ENCODE measurements around the gene DPYSL4. TPM values are rescaled to one million over a fixed set of nuclear protein-coding genes. Genes with fewer than 3 reads are reported as not detected.
A peak's percentile ranks its signal among the peaks of the same experiment; 100 is the strongest.

Gene DPYSL4
- total RNA-seq, 6 donors from 2014 or later = 0.11 to 2.2 (median 0.79) TPM; not detected in 1

- no peak for TF ChIP-seq POLR2A (IDR thresholded peaks at IDR 0.05)
- no peak for TF ChIP-seq EP300 (IDR thresholded peaks at IDR 0.05)
- TF ChIP-seq, protein P1, sequence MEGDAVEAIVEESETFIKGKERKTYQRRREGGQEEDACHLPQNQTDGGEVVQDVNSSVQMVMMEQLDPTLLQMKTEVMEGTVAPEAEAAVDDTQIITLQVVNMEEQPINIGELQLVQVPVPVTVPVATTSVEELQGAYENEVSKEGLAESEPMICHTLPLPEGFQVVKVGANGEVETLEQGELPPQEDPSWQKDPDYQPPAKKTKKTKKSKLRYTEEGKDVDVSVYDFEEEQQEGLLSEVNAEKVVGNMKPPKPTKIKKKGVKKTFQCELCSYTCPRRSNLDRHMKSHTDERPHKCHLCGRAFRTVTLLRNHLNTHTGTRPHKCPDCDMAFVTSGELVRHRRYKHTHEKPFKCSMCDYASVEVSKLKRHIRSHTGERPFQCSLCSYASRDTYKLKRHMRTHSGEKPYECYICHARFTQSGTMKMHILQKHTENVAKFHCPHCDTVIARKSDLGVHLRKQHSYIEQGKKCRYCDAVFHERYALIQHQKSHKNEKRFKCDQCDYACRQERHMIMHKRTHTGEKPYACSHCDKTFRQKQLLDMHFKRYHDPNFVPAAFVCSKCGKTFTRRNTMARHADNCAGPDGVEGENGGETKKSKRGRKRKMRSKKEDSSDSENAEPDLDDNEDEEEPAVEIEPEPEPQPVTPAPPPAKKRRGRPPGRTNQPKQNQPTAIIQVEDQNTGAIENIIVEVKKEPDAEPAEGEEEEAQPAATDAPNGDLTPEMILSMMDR (IDR thresholded peaks at IDR 0.05) = no peak
- TF ChIP-seq POLR2AphosphoS5 (IDR thresholded peaks at IDR 0.05) = no peak
- DNase-seq (no peak), ATAC-seq (ENCODE audit: low FRiP score in 2 of 2) (no peak)
- peaks cover 3 to 12% (median 7%) of the 10 kb centered on the region in 4 donors for H3K4me1 ChIP-seq
- no peaks in the 10 kb centered on the region for H3K27me3 ChIP-seq
- no peaks in the 10 kb centered on the region for H3K9me3 ChIP-seq
- H3K4me3 ChIP-seq = no peak overlapping the region
- 82 to 96% methylated on average over 13 of the region's 13 CpGs for WGBS, 2 donors
- no peak overlapping the region for H3K27ac ChIP-seq
- peaks cover 0 to 1% (median 0%) of the 10 kb centered on the region in 4 donors for H3K36me3 ChIP-seq
Measured at GRCh38 chr10:132231656-132232022, 44.9 kb downstream of the DPYSL4 start.

- no peaks in the 10 kb centered on the region for H3K9me3 ChIP-seq
- H3K27ac ChIP-seq = no peak overlapping the region
- ATAC-seq (ENCODE audit: low FRiP score in 2 of 2) = peak in 1 of 2 donors; percentile 55
- no peaks in the 10 kb centered on the region for H3K36me3 ChIP-seq
- H3K4me1 ChIP-seq = peaks cover 3 to 12% (median 7%) of the 10 kb centered on the region in 4 donors
- H3K27me3 ChIP-seq = no peaks in the 10 kb centered on the region
- WGBS, 2 donors = 64 to 70% methylated on average over 32 to 35 of the region's 35 CpGs
- H3K4me3 ChIP-seq = no peak overlapping the region
- TF ChIP-seq POLR2A (IDR thresholded peaks at IDR 0.05) (no peak), EP300 (IDR thresholded peaks at IDR 0.05) (no peak), POLR2AphosphoS5 (IDR thresholded peaks at IDR 0.05) (no peak)
- TF ChIP-seq, protein P1 (IDR thresholded peaks at IDR 0.05) = no peak
- peak; percentile 44 to 66 for DNase-seq
Measured at GRCh38 chr10:132232023-132232951, 45.5 kb downstream of the DPYSL4 start.

- no peak for ATAC-seq (ENCODE audit: low FRiP score in 2 of 2)
- TF ChIP-seq, protein P1 (IDR thresholded peaks at IDR 0.05) = no peak
- no peak for TF ChIP-seq EP300 (IDR thresholded peaks at IDR 0.05)
Measured at GRCh38 chr10:132232981-132233380, 46.2 kb downstream of the DPYSL4 start.

DNA sequence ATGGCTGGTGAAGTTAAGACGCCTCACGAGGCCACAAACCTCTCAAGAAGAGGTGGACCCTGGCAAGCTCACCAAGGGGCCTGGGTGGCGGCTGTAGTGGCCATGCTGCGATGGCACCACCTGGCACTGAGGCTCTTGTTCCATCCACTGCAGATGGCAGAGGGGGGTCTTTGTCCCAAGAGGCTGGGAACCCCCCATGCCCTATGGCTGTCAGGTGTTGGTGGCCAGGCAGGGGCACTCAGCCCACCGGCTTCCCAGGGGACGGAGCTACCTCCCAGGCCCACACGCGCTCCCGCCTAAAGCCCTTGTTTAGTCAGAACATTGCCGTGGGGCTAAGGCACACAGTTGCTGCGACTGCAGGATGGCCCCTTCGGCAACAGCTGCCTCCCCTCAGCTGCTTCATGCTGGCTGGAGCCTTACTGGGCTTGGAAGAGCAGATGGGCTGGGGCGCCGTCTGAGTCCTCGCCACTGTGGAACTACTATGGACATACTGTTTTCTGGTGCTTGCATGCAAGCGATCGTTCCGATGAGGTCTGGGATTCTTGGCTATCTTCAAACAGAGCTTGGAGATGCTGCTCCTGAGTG is 46.8 kb downstream of the DPYSL4 start:
- no peaks in the 10 kb centered on the region for H3K27me3 ChIP-seq
- peaks cover 3 to 12% (median 7%) of the 10 kb centered on the region in 4 donors for H3K4me1 ChIP-seq
- no peaks in the 10 kb centered on the region for H3K36me3 ChIP-seq
- H3K9me3 ChIP-seq = no peaks in the 10 kb centered on the region
- TF ChIP-seq, protein P1 (IDR thresholded peaks at IDR 0.05) = no peak
- TF ChIP-seq POLR2AphosphoS5 (IDR thresholded peaks at IDR 0.05) (no peak), POLR2A (IDR thresholded peaks at IDR 0.05) (no peak), EP300 (IDR thresholded peaks at IDR 0.05) (no peak)
- ATAC-seq (ENCODE audit: low FRiP score in 2 of 2) = no peak
- H3K4me3 ChIP-seq = no peak overlapping the region
- 88 to 90% methylated on average over 10 to 18 of the region's 18 CpGs for WGBS, 2 donors
- DNase-seq = peak in 1 of 2 donors; percentile 45
- no peak overlapping the region for H3K27ac ChIP-seq

More at GRCh38 chr10:132232981-132233380, 46.2 kb downstream of the DPYSL4 start:
- peak in 1 of 2 donors; percentile 16 for DNase-seq
- Histone ChIP-seq H3K9me3 (no peaks in the 10 kb centered on the region), H3K27ac (no peak overlapping the region), H3K27me3 (no peaks in the 10 kb centered on the region), H3K36me3 (no peaks in the 10 kb centered on the region), H3K4me3 (no peak overlapping the region), H3K4me1 (peaks cover 3 to 12% (median 7%) of the 10 kb centered on the region in 4 donors)
- 81 to 83% methylated on average over 6 to 9 of the region's 9 CpGs for WGBS, 2 donors

All from upper lobe of left lung (tissue), 6 donors.